SK-N-SH (cell line): ENCODE data around the gene DSTN. TPM values are rescaled to one million over a fixed set of nuclear protein-coding genes. Genes with fewer than 3 reads are reported as not detected.

ENCODE experiments used
- CTCF ChIA-PET: fragments of 300-600, 350-600 bp; formaldehyde crosslinking; extraction: SDS; loops from one replicate; lab custom pipeline; 2021; lab: Yijun Ruan, JAX
- POLR2A ChIA-PET: fragments of 350-600 bp; sonication (Branson Sonifier 250); formaldehyde crosslinking; extraction: SDS; loops from one replicate; lab custom pipeline; 2020; ENCODE audit warnings: antibody characterized with exemption, inconsistent platforms; lab: Yijun Ruan, JAX
- DNase-seq: peaks from one replicate; pipeline ENCODE4 v3.0.0; 2012
- H2AFZ ChIP-seq: fragments of 200-600 bp; sonication (generic); 2 replicates; pipeline ENCODE4 v1.8.1; 2016; ENCODE audit warnings: antibody characterized with exemption, mild to moderate bottlenecking, low read depth
- H3F3A ChIP-seq: fragments of 200-600 bp; sonication (generic); replicated peaks from 2 replicates; pipeline ENCODE3; 2016; ENCODE audit warnings: antibody characterized with exemption, mild to moderate bottlenecking; ENCODE audit not compliant: insufficient read depth
- H3K27ac ChIP-seq, 2 experiments: fragments of 200-500 bp in 1 of 2; fragments of 200-600 bp in 1 of 2; sonication (Bioruptor generic) in 1 of 2; sonication (generic), shearing (Covaris generic) in 1 of 2; 2 replicates each; pipeline versions ENCODE4 v1.5.1 to v1.6.1; 2014 to 2016; ENCODE audit warnings: low read depth in 2 of 2, inconsistent platforms in 1 of 2, low read length in 1 of 2, mild to moderate bottlenecking in 1 of 2, mixed read lengths in 1 of 2
- H3K27me3 ChIP-seq: fragments of 200-600 bp; sonication (generic), shearing (Covaris generic); 2 replicates; pipeline ENCODE4 v1.6.1; 2016; ENCODE audit warnings: mixed run types; ENCODE audit not compliant: insufficient read depth
- H3K36me3 ChIP-seq, 2 experiments: fragments of 200-500 bp in 1 of 2; fragments of 200-600 bp in 1 of 2; sonication (Bioruptor generic) in 1 of 2; sonication (generic) in 1 of 2; replicated peaks in 1 of 2; 2 replicates each; pipeline versions ENCODE3 to v1.5.1; 2014 to 2016; ENCODE audit warnings: low read length in 1 of 2, mild to moderate bottlenecking in 1 of 2; ENCODE audit not compliant: insufficient read depth in 2 of 2, control insufficient read depth in 1 of 2
- H3K4me1 ChIP-seq, 2 experiments: fragments of 200-500 bp in 1 of 2; fragments of 200-600 bp in 1 of 2; sonication (Bioruptor generic) in 1 of 2; sonication (generic), shearing (Covaris generic) in 1 of 2; 2 replicates each; pipeline versions ENCODE4 v1.5.1 to v1.6.1; 2014 to 2016; ENCODE audit warnings: low read depth in 1 of 2, low read length in 1 of 2, mixed run types in 1 of 2; ENCODE audit not compliant: insufficient read depth in 2 of 2, control insufficient read depth in 1 of 2
- H3K4me2 ChIP-seq: fragments of 200-600 bp; sonication (generic), shearing (Covaris generic); 2 replicates; pipeline ENCODE4 v1.6.1; 2017; ENCODE audit warnings: mixed run types
- H3K4me3 ChIP-seq, 2 experiments: fragments of 200-500 bp in 1 of 2; fragments of 200-600 bp in 1 of 2; sonication (Bioruptor generic) in 1 of 2; sonication (generic), shearing (Covaris generic) in 1 of 2; 2 replicates each; pipeline versions ENCODE4 v1.5.1 to v1.8.1; 2014 to 2016; ENCODE audit warnings: low read depth in 2 of 2, inconsistent platforms in 1 of 2, low read length in 1 of 2, mild to moderate bottlenecking in 1 of 2, mixed read lengths in 1 of 2, moderate library complexity in 1 of 2
- H3K79me2 ChIP-seq: fragments of 200-600 bp; sonication (generic); 2 replicates; pipeline ENCODE4 v1.8.1; 2017; ENCODE audit warnings: mild to moderate bottlenecking; ENCODE audit not compliant: insufficient read depth
- H3K9ac ChIP-seq: fragments of 200-600 bp; sonication (generic); 2 replicates; pipeline ENCODE4 v1.6.1; 2017; ENCODE audit warnings: mixed run types
- H3K9me2 ChIP-seq: fragments of 200-600 bp; sonication (generic); 2 replicates; pipeline ENCODE4 v1.6.1; 2017; ENCODE audit warnings: mixed run types
- H3K9me3 ChIP-seq: fragments of 200-600 bp; sonication (generic); 2 replicates; pipeline ENCODE4 v1.6.1; 2017; ENCODE audit warnings: mixed run types, mild to moderate bottlenecking, moderate library complexity
- H4K20me1 ChIP-seq: fragments of 200-600 bp; sonication (generic); 2 replicates; pipeline ENCODE4 v1.6.1; 2017; ENCODE audit warnings: mild to moderate bottlenecking, mixed run types; ENCODE audit not compliant: insufficient read depth
- CHD2 ChIP-seq: fragments of 150-350 bp; IDR thresholded peaks from 2 replicates; pipeline ENCODE4 v1.6.1; 2018; ENCODE audit warnings: low read length; ENCODE audit not compliant: partially characterized antibody
- ELF1 ChIP-seq: IDR thresholded peaks from 2 replicates; pipeline ENCODE4 v1.4.0; 2012
- EP300 ChIP-seq, 2 experiments: IDR thresholded peaks; 2 replicates each; pipeline versions ENCODE4 v1.4.0 to v1.6.1; 2012; ENCODE audit warnings: borderline replicate concordance in 1 of 2, low read depth in 1 of 2, low read length in 1 of 2
- EZH2phosphoT487 ChIP-seq: fragments of 200-600 bp; sonication (generic); IDR thresholded peaks from 2 replicates; pipeline ENCODE4 v1.6.1; 2017; ENCODE audit warnings: low read depth, mixed run types, mild to moderate bottlenecking, antibody characterized with exemption, moderate library complexity, borderline replicate concordance
- FOSL2 ChIP-seq: IDR thresholded peaks from 2 replicates; pipeline ENCODE4 v1.4.0; 2012; ENCODE audit warnings: low read depth, mild to moderate bottlenecking, moderate library complexity, borderline replicate concordance
- GABPA ChIP-seq: IDR thresholded peaks from 2 replicates; pipeline ENCODE4 v1.4.0; 2012; ENCODE audit warnings: low read depth, mild to moderate bottlenecking
- MAX ChIP-seq: IDR thresholded peaks from 2 replicates; pipeline ENCODE4 v1.4.0; 2012; ENCODE audit warnings: low read depth
- MXI1 ChIP-seq: IDR thresholded peaks from 2 replicates; pipeline ENCODE4 v1.6.1; 2012; ENCODE audit warnings: mild to moderate bottlenecking, low read depth, low read length, improper control_type of control experiment
- NFIC ChIP-seq: IDR thresholded peaks from 2 replicates; pipeline ENCODE4 v1.4.0; 2012; ENCODE audit warnings: borderline replicate concordance
- POLR2AphosphoS5 ChIP-seq: IDR thresholded peaks from 2 replicates; pipeline ENCODE4 v1.6.1; 2012; ENCODE audit warnings: low read depth, low read length
- REST ChIP-seq: IDR thresholded peaks from 2 replicates; pipeline ENCODE4 v1.6.1; 2012; ENCODE audit warnings: mild to moderate bottlenecking, low read depth, low read length, moderate library complexity
- RFX5 ChIP-seq: IDR thresholded peaks from 2 replicates; pipeline ENCODE4 v1.6.1; 2012; ENCODE audit warnings: mild to moderate bottlenecking, improper control_type of control experiment, low read length
- RXRA ChIP-seq: IDR thresholded peaks from 2 replicates; pipeline ENCODE4 v1.4.0; 2012; ENCODE audit warnings: low read depth, mild to moderate bottlenecking, borderline replicate concordance
- TCF12 ChIP-seq: IDR thresholded peaks from 2 replicates; pipeline ENCODE4 v1.4.0; 2012
- YY1 ChIP-seq: IDR thresholded peaks from 2 replicates; pipeline ENCODE4 v1.4.0; 2012; ENCODE audit warnings: low read depth, mild to moderate bottlenecking
- WGBS: methylation state at CpG from one replicate; pipeline ENCODE4 v1.1.6; 2017; ENCODE audit warnings: low lambda C conversion rate; 5-methylcytosine and 5-hydroxymethylcytosine counted together
- polyA plus RNA-seq, 3 experiments: library from polyadenylated mRNA; depleted of rRNA; stranded (reverse); fragments of >200 nt; gene quantifications; 2 replicates each; pipeline ENCODE4 v1.2.3, GENCODE V29; 2012
- TF ChIP-seq, protein P1 (sequence below): fragments of 200-600 bp; sonication (generic); IDR thresholded peaks from 2 replicates; pipeline ENCODE4 v1.6.1; 2017; ENCODE audit warnings: antibody characterized with exemption, mild to moderate bottlenecking, moderate library complexity

Gene DSTN
- polyA plus RNA-seq, 1 of the 3 experiments (the other 2 are of a cell fraction), result 167 TPM

DNA sequence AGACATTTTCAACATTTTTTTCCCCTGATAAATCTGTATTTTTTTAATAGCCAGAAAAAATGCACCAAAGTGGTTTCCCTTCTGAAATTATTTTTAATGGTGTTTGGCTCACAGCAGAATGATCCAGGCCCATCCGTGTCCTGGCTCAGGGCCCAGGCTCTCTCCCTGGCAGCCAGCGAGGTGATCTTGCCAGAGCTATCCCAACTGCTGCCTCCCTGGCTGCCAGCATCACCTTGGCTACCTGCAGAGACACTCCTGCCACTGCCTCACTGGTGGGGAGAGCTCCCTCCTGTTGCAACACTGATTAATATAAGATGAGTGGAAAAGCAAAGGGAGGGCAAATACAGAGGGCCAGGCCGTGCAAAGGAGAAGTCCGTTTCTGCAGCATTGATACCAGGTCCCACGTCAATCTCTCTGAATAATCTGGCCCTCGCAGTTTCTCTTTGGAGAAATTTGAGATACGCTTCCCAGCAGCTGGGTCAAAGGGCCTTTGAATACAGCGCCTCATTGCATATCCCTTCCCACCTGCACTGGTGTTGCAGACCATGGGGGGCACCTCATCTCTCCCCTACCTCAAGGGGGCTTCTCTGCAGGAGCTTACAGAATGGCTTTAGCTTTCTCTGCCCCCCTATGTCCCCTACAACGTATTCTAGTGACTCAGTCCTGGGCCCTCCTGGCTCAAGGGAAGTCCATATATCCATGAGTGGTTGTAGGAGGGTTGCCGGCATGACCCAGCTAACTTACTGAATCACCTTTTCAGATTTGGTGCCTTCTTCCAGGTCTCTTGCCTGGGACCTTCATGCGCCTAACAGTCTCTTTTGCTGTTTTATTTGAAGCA, 12.8 kb upstream of the DSTN start (continued):
- no peak for TF ChIP-seq MAX
- TF ChIP-seq TCF12, result peak; percentile 59; the same call in 1 of the 2 replicates
- no peak for TF ChIP-seq YY1
- TF ChIP-seq CHD2, result no peak
- no peak for TF ChIP-seq POLR2AphosphoS5
- TF ChIP-seq REST, result no peak
- no peak for TF ChIP-seq RXRA
- TF ChIP-seq MXI1, result no peak
- no peak for TF ChIP-seq RFX5
- TF ChIP-seq, protein P1, sequence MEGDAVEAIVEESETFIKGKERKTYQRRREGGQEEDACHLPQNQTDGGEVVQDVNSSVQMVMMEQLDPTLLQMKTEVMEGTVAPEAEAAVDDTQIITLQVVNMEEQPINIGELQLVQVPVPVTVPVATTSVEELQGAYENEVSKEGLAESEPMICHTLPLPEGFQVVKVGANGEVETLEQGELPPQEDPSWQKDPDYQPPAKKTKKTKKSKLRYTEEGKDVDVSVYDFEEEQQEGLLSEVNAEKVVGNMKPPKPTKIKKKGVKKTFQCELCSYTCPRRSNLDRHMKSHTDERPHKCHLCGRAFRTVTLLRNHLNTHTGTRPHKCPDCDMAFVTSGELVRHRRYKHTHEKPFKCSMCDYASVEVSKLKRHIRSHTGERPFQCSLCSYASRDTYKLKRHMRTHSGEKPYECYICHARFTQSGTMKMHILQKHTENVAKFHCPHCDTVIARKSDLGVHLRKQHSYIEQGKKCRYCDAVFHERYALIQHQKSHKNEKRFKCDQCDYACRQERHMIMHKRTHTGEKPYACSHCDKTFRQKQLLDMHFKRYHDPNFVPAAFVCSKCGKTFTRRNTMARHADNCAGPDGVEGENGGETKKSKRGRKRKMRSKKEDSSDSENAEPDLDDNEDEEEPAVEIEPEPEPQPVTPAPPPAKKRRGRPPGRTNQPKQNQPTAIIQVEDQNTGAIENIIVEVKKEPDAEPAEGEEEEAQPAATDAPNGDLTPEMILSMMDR, result no peak
- TF ChIP-seq EP300 (IDR thresholded peaks at IDR 0.05; ENCODE audit: borderline replicate concordance in 1 of 2, low read depth in 1 of 2, low read length in 1 of 2), result no peak

- WGBS, result 12% methylated on average over 3 of the region's 3 CpGs
- Histone ChIP-seq H4K20me1 (no peaks in the 10 kb centered on the region), H3F3A (peaks cover 41% of the 10 kb centered on the region), H3K9ac (peak overlapping the region; percentile 83), H3K36me3 (no peaks in the 10 kb centered on the region), H3K9me3 (no peaks in the 10 kb centered on the region), H3K79me2 (peaks cover 7% of the 10 kb centered on the region; the same call in 1 of the 2 replicates), H2AFZ (no peak overlapping the region), H3K9me2 (no peaks in the 10 kb centered on the region), H3K4me3 (peak overlapping the region in 1 of 2 experiments; percentile 56; a peak in 2 of 4 replicates), H3K4me1 (peaks cover 7 to 16% of the 10 kb centered on the region in 2 experiments; a peak in 3 of 4 replicates), H3K27me3 (no peaks in the 10 kb centered on the region), H3K4me2 (peak overlapping the region; percentile 64), H3K27ac (peak overlapping the region; percentile 84 to 100; a peak in 3 of 4 replicates)
- CTCF ChIA-PET, result interaction anchor here (1.0 to 1.4 kb wide), 4 partner anchors 12 to 124 kb away, joined by 3 to 6 read pairs (median 4); partner anchors contain the start of genes DSTN and RRBP1
- DNase-seq, result no peak
- POLR2A ChIA-PET, result no interaction called here
- peak; percentile 78 for TF ChIP-seq TCF12
- TF ChIP-seq ELF1, result no peak
- TF ChIP-seq GABPA, result no peak
- TF ChIP-seq, protein P1, result no peak
- TF ChIP-seq RFX5, result no peak
- no peak for TF ChIP-seq MXI1
- peak in 1 of 2 experiments; percentile 9; a peak in 1 of 4 replicates for TF ChIP-seq EP300 (IDR thresholded peaks at IDR 0.05; ENCODE audit: borderline replicate concordance in 1 of 2, low read depth in 1 of 2, low read length in 1 of 2)
- no peak for TF ChIP-seq EZH2phosphoT487
- TF ChIP-seq RXRA, result no peak
- TF ChIP-seq FOSL2, result peak; percentile 70; the same call in 1 of the 2 replicates
- no peak for TF ChIP-seq REST
- peak; percentile 55 for TF ChIP-seq NFIC
Measured at GRCh38 chr20:17557675-17558006, 12.2 kb upstream of the DSTN start.
